Type B pancreatic cell (in vitro differentiated cells): ENCODE results near the gene ZNF253. TPM values are rescaled to one million over a fixed set of nuclear protein-coding genes. Genes with fewer than 3 reads are reported as not detected.
"Not testable (repeated sequence)": the region's sequence is repeated elsewhere in the genome, so short reads cannot be mapped to it uniquely, and the experiment has no call there.

Experiments
- DNase-seq: peaks from one replicate; pipeline ENCODE4 v3.0.0; 2021; ENCODE audit warnings: mixed read lengths; ENCODE audit not compliant: unreplicated experiment; ENCODE audit errors: extremely low spot score
- H3K27ac Mint-ChIP-seq: 2 replicates; pipeline ENCODE4 v1.8.0; 2021; ENCODE audit warnings: mild to moderate bottlenecking, mixed read lengths
- H3K27me3 Mint-ChIP-seq: 2 replicates; pipeline ENCODE4 v1.8.0; 2021; ENCODE audit warnings: mixed read lengths
- H3K36me3 Mint-ChIP-seq: 2 replicates; pipeline ENCODE4 v1.8.0; 2021; ENCODE audit warnings: mixed read lengths
- H3K4me1 Mint-ChIP-seq: one replicate; pipeline ENCODE4 v1.8.0; 2021; ENCODE audit warnings: mixed read lengths; ENCODE audit not compliant: unreplicated experiment
- H3K4me3 Mint-ChIP-seq: 2 replicates; pipeline ENCODE4 v1.8.0; 2021; ENCODE audit warnings: mild to moderate bottlenecking, mixed read lengths
- H3K9me3 Mint-ChIP-seq: 2 replicates; pipeline ENCODE4 v1.8.0; 2021; ENCODE audit warnings: mixed read lengths
- CTCF ChIP-seq: fragments of 200-600 bp; sonication (generic); conservative IDR thresholded peaks from 2 replicates; pipeline ENCODE4 v1.5.0; 2021; ENCODE audit warnings: antibody characterized with exemption, mild to moderate bottlenecking
- total RNA-seq: library from RNA; stranded (reverse); gene quantifications from 2 replicates; pipeline ENCODE4 v1.2.1, GENCODE V29; 2021; ENCODE audit warnings: low replicate concordance

ZNF253 gene
- total RNA-seq, 1 donor from 2014 or later, result 36.6 TPM

GRCh38 chr19:19858751-19859150 lies 6.9 kb upstream of the ZNF253 start:
- H3K4me3 Mint-ChIP-seq, result no peak overlapping the region
- DNase-seq, result no peak
- no peak for TF ChIP-seq CTCF
- H3K4me1 Mint-ChIP-seq, result no peaks in the 10 kb centered on the region
- no peak overlapping the region for H3K27ac Mint-ChIP-seq
- no peaks in the 10 kb centered on the region for H3K27me3 Mint-ChIP-seq
- H3K36me3 Mint-ChIP-seq, result peaks cover 4% of the 10 kb centered on the region
- H3K9me3 Mint-ChIP-seq, result peaks cover 4% of the 10 kb centered on the region

GRCh38 chr19:19860756-19861390 lies 4.8 kb upstream of the ZNF253 start:
- peaks cover 8% of the 10 kb centered on the region for H3K36me3 Mint-ChIP-seq
- peaks cover 4% of the 10 kb centered on the region for H3K9me3 Mint-ChIP-seq
- H3K4me3 Mint-ChIP-seq, result peak overlapping the region; percentile 73
- no peaks in the 10 kb centered on the region for H3K27me3 Mint-ChIP-seq
- H3K4me1 Mint-ChIP-seq, result no peaks in the 10 kb centered on the region
- peak overlapping the region; percentile 46 for H3K27ac Mint-ChIP-seq
- TF ChIP-seq CTCF, result no peak
- DNase-seq, result no peak

GRCh38 chr19:19866611-19867248 lies 1.0 kb downstream of the ZNF253 start:
- no peak for DNase-seq

GRCh38 chr19:19870086-19870485 lies 4.4 kb downstream of the ZNF253 start:
- H3K9me3 Mint-ChIP-seq, result peaks cover 12% of the 10 kb centered on the region
- not testable (repeated sequence) for H3K4me1 Mint-ChIP-seq, H3K27me3 Mint-ChIP-seq, H3K4me3 Mint-ChIP-seq, DNase-seq, H3K27ac Mint-ChIP-seq
- peaks cover 62% of the 10 kb centered on the region for H3K36me3 Mint-ChIP-seq

More at GRCh38 chr19:19866611-19867248, 1.0 kb downstream of the ZNF253 start:
- Mint-ChIP-seq H3K36me3 (peaks cover 40% of the 10 kb centered on the region), H3K4me1 (peaks cover 7% of the 10 kb centered on the region), H3K4me3 (peak overlapping the region; percentile 100), H3K27me3 (no peaks in the 10 kb centered on the region), H3K9me3 (peaks cover 4% of the 10 kb centered on the region), H3K27ac (peak overlapping the region; percentile 100)
- TF ChIP-seq CTCF, result no peak

DNA sequence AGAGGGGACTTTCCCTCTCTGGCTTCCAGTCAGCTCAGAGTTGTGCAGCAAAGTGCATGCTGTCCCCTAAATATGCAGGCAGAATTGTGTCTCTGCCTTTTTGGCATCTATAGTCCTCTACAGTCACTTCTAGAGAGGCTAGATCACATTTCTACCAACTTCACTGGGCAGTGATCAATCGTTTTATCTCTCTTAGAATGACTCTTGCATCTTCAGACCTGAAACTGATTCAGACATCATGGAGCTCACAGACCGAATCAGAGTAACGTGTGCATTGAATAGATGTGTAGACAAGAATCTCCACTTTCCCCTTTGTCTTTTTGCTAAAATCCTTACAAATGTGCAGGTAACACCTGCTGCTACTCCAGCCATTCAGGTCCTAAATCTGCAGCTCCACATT lies 6.2 kb downstream of the ZNF253 start:
- no peak for DNase-seq
- Mint-ChIP-seq H3K4me3 (no peak overlapping the region), H3K27me3 (no peaks in the 10 kb centered on the region), H3K4me1 (peaks cover 6% of the 10 kb centered on the region), H3K36me3 (peaks cover 67% of the 10 kb centered on the region), H3K9me3 (peaks cover 12% of the 10 kb centered on the region), H3K27ac (no peak overlapping the region)
- no peak for TF ChIP-seq CTCF

DNA sequence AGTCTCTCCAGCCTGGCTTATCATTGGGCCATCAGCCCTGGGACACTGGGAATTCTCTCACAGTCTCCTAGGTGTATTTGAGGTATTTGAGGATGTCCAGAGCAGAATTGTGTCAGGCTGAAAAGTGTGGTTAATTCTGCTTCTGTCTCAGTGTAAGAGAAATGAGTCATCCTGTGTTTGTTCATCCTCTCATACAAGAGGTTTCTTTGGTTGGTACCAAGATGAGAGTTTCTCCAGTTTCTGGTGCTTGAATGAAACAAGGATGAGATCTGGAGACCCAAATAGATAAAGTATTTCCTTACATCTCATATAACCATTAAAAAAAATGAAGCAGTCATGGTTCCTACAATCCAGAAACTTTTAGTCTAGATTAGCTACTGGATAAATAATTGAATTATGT lies 7.7 kb downstream of the ZNF253 start:
- Mint-ChIP-seq H3K27ac (no peak overlapping the region), H3K4me1 (no peaks in the 10 kb centered on the region), H3K36me3 (peaks cover 65% of the 10 kb centered on the region), H3K9me3 (peaks cover 19% of the 10 kb centered on the region), H3K4me3 (no peak overlapping the region), H3K27me3 (no peaks in the 10 kb centered on the region)
- DNase-seq, result no peak
- no peak for TF ChIP-seq CTCF
